GM18499 (cell line): ENCODE measurements around the gene ZCCHC7.
"Not testable (repeated sequence)": the region's sequence is repeated elsewhere in the genome, so short reads cannot be mapped to it uniquely, and the experiment has no call there.

Source experiments
- ATAC-seq: cut with Tn5 transposase; IDR thresholded peaks from one replicate; pipeline ENCODE4 v1.9.1; 2021; ENCODE audit warnings: moderate number of reproducible peaks; ENCODE audit not compliant: insufficient read depth, unreplicated experiment

Gene ZCCHC7

GRCh38 chr9:37165644-37166043, 45.3 kb downstream of the ZCCHC7 start:
- no peak for ATAC-seq

- no peak for ATAC-seq
These were observed 47.2 kb downstream of the ZCCHC7 start for GRCh38 chr9:37167456-37168047.

GRCh38 chr9:37172557-37172956, 52.2 kb downstream of the ZCCHC7 start:
- no peak for ATAC-seq

- ATAC-seq, result no peak
These were observed 53.9 kb downstream of the ZCCHC7 start for GRCh38 chr9:37174247-37174646.

- no peak for ATAC-seq
These were observed 58.4 kb downstream of the ZCCHC7 start for GRCh38 chr9:37178742-37179141.

GRCh38 chr9:37179576-37179975, 59.2 kb downstream of the ZCCHC7 start:
- ATAC-seq, result no peak

- ATAC-seq, result no peak
These were observed 59.8 kb downstream of the ZCCHC7 start for GRCh38 chr9:37180138-37180537.

GRCh38 chr9:37182718-37183117, 62.3 kb downstream of the ZCCHC7 start:
- ATAC-seq, result no peak

GRCh38 chr9:37184905-37185867, 64.8 kb downstream of the ZCCHC7 start:
- no peak for ATAC-seq

GRCh38 chr9:37187292-37187691, 66.9 kb downstream of the ZCCHC7 start:
- ATAC-seq, result peak; percentile 24

- peak; percentile 52 for ATAC-seq
These were observed 67.5 kb downstream of the ZCCHC7 start for GRCh38 chr9:37187713-37188439.

GRCh38 chr9:37190739-37191138, 70.4 kb downstream of the ZCCHC7 start:
- ATAC-seq, result not testable (repeated sequence)

GRCh38 chr9:37191403-37192089, 71.2 kb downstream of the ZCCHC7 start:
- ATAC-seq, result no peak

GRCh38 chr9:37192803-37193202, 72.4 kb downstream of the ZCCHC7 start:
- ATAC-seq, result no peak

- ATAC-seq, result no peak
These were observed 77.0 kb downstream of the ZCCHC7 start for GRCh38 chr9:37197158-37198038.

- no peak for ATAC-seq
These were observed 77.8 kb downstream of the ZCCHC7 start for GRCh38 chr9:37198039-37198729.

GRCh38 chr9:37198831-37199230, 78.5 kb downstream of the ZCCHC7 start:
- ATAC-seq, result no peak

GRCh38 chr9:37200433-37201005, 80.1 kb downstream of the ZCCHC7 start:
- ATAC-seq, result no peak

GRCh38 chr9:37201581-37201980, 81.2 kb downstream of the ZCCHC7 start:
- no peak for ATAC-seq
